Caco-2 (cell line): ENCODE results near the gene SVEP1. TPM values are rescaled to one million over a fixed set of nuclear protein-coding genes. Genes with fewer than 3 reads are reported as not detected.

ENCODE experiments used
- BruUV-seq: library from RNA; stranded (reverse); fragments of 400-500 nt; replicated peaks from 2 replicates; lab custom pipeline; 2021; lab: Mats Ljungman, UMichigan
- CTCF ChIA-PET: fragments of 300-600 bp; sonication (Branson Sonifier 250); formaldehyde crosslinking; loops from one replicate; lab custom pipeline; 2022; ENCODE audit warnings: antibody characterized with exemption; lab: Charles Lee
- POLR2A ChIA-PET: fragments of 300-600 bp; sonication (Branson Sonifier 250); formaldehyde crosslinking; loops from one replicate; lab custom pipeline; 2022; ENCODE audit warnings: antibody characterized with exemption; lab: Charles Lee
- DNase-seq, 2 experiments: peaks; one replicate each; pipeline versions ENCODE4 v3.0.0 to v3.0.0-alpha.2; 2020 to 2022
- H3K27me3 ChIP-seq: replicated peaks from 2 replicates; pipeline ENCODE4 v1.6.0; 2011; ENCODE audit warnings: low read length; ENCODE audit not compliant: control insufficient read depth, insufficient read depth
- H3K36me3 ChIP-seq: 2 replicates; pipeline ENCODE4 v1.5.1; 2011; ENCODE audit warnings: low read length; ENCODE audit not compliant: control insufficient read depth, insufficient read depth
- H3K4me1 ChIP-seq: fragments of 250-450 bp; sonication (Bioruptor Pico); 2 replicates; pipeline ENCODE4 v1.5.1; 2020; ENCODE audit warnings: mild to moderate bottlenecking
- H3K4me3 ChIP-seq: 2 replicates; pipeline ENCODE4 v1.5.1; 2011; ENCODE audit warnings: low read depth, mild to moderate bottlenecking, control low read depth, low read length
- H3K9me3 ChIP-seq: fragments of 250-450 bp; sonication (Bioruptor Pico); 2 replicates; pipeline ENCODE4 v1.5.1; 2020; ENCODE audit warnings: mild to moderate bottlenecking, moderate library complexity
- H3K27ac Mint-ChIP-seq: one replicate; pipeline ENCODE4 v1.8.0; 2022; ENCODE audit warnings: mixed read lengths; ENCODE audit not compliant: unreplicated experiment
- H3K27me3 Mint-ChIP-seq: one replicate; pipeline ENCODE4 v1.8.0; 2022; ENCODE audit warnings: mixed read lengths; ENCODE audit not compliant: insufficient read depth, unreplicated experiment
- H3K36me3 Mint-ChIP-seq: one replicate; pipeline ENCODE4 v1.8.0; 2022; ENCODE audit warnings: mild to moderate bottlenecking, mixed read lengths; ENCODE audit not compliant: insufficient read depth, unreplicated experiment
- H3K4me1 Mint-ChIP-seq: one replicate; pipeline ENCODE4 v1.8.0; 2022; ENCODE audit warnings: low read depth, mixed read lengths; ENCODE audit not compliant: unreplicated experiment
- H3K4me3 Mint-ChIP-seq: one replicate; pipeline ENCODE4 v1.8.0; 2022; ENCODE audit warnings: mild to moderate bottlenecking, moderate library complexity, mixed read lengths; ENCODE audit not compliant: unreplicated experiment
- H3K9me3 Mint-ChIP-seq: one replicate; pipeline ENCODE4 v1.8.0; 2022; ENCODE audit warnings: mixed read lengths; ENCODE audit not compliant: unreplicated experiment
- CTCF ChIP-seq, 2 experiments: fragments of 200-600 bp in 1 of 2; IDR thresholded peaks; 1 replicate in 1 of 2; 2 replicates in 1 of 2; pipeline versions ENCODE4 v1.5.1 to v1.8.0; 2011 to 2022; ENCODE audit warnings: antibody characterized with exemption in 1 of 2, control low read depth in 1 of 2, inconsistent platforms in 1 of 2, low read depth in 1 of 2, low read length in 1 of 2, mild to moderate bottlenecking in 1 of 2, moderate library complexity in 1 of 2; ENCODE audit not compliant: insufficient read depth in 1 of 2, severe bottlenecking in 1 of 2, unreplicated experiment in 1 of 2
- intact Hi-C: fragments of 100-400 bp; cut with micrococcal nuclease; formaldehyde crosslinking; loops from one replicate; pipeline ENCODE4 v1.10.0; 2022; ENCODE audit not compliant: unreplicated experiment
- total RNA-seq: library from RNA; stranded (reverse); gene quantifications from 2 replicates; pipeline ENCODE4 v1.2.3, GENCODE V29; 2022

Gene SVEP1
- total RNA-seq, 1 experiment from 2014 or later, result 2.9 TPM

- peaks cover 10% of the 10 kb centered on the region for H3K9me3 Mint-ChIP-seq
- CTCF ChIA-PET, result no interaction called here
- no peak for TF ChIP-seq CTCF (IDR thresholded peaks at IDR 0.05; ENCODE audit: insufficient read depth in 1 of 2, low read depth in 1 of 2, low read length in 1 of 2, severe bottlenecking in 1 of 2, unreplicated experiment in 1 of 2)
- H3K9me3 ChIP-seq, result no peaks in the 10 kb centered on the region
- no peaks in the 10 kb centered on the region for H3K4me1 ChIP-seq
- intact Hi-C loops, result no loop called here
- H3K4me3 Mint-ChIP-seq, result no peak overlapping the region
- no peak for DNase-seq
- BruUV-seq, result no TSS peak
- H3K27ac Mint-ChIP-seq, result no peak overlapping the region
- H3K27me3 ChIP-seq, result no peaks in the 10 kb centered on the region
- no peaks in the 10 kb centered on the region for H3K36me3 ChIP-seq
- POLR2A ChIA-PET, result no interaction called here
- H3K4me3 ChIP-seq, result no peak overlapping the region
- H3K4me1 Mint-ChIP-seq, result no peaks in the 10 kb centered on the region
- peaks cover 5% of the 10 kb centered on the region for H3K36me3 Mint-ChIP-seq
- peaks cover 7% of the 10 kb centered on the region for H3K27me3 Mint-ChIP-seq
Measured at GRCh38 chr9:110443866-110444220, 135.7 kb downstream of the SVEP1 start.

- Histone ChIP-seq H3K4me1 (no peaks in the 10 kb centered on the region), H3K27me3 (no peaks in the 10 kb centered on the region), H3K36me3 (no peaks in the 10 kb centered on the region), H3K4me3 (no peak overlapping the region), H3K9me3 (no peaks in the 10 kb centered on the region)
- peaks cover 5% of the 10 kb centered on the region for H3K27me3 Mint-ChIP-seq
- ChIA-PET CTCF (no interaction called here), POLR2A (no interaction called here)
- no peak for DNase-seq
- H3K4me1 Mint-ChIP-seq, result no peaks in the 10 kb centered on the region
- H3K9me3 Mint-ChIP-seq, result peaks cover 10% of the 10 kb centered on the region
- H3K4me3 Mint-ChIP-seq, result no peak overlapping the region
- no TSS peak for BruUV-seq
- H3K36me3 Mint-ChIP-seq, result peaks cover 5% of the 10 kb centered on the region
- no peak for TF ChIP-seq CTCF (IDR thresholded peaks at IDR 0.05; ENCODE audit: insufficient read depth in 1 of 2, low read depth in 1 of 2, low read length in 1 of 2, severe bottlenecking in 1 of 2, unreplicated experiment in 1 of 2)
- intact Hi-C loops, result no loop called here
- H3K27ac Mint-ChIP-seq, result no peak overlapping the region
Measured at GRCh38 chr9:110443146-110443865, 136.2 kb downstream of the SVEP1 start.

- intact Hi-C loops, result no loop called here
- no TSS peak for BruUV-seq
- CTCF ChIA-PET, result no interaction called here
Measured at GRCh38 chr9:110440796-110441195, 138.7 kb downstream of the SVEP1 start.

More at GRCh38 chr9:110440796-110441195, 138.7 kb downstream of the SVEP1 start:
- DNase-seq, result no peak
- Mint-ChIP-seq H3K4me3 (no peak overlapping the region), H3K27ac (no peak overlapping the region), H3K9me3 (peaks cover 2% of the 10 kb centered on the region), H3K36me3 (peaks cover 5% of the 10 kb centered on the region), H3K4me1 (no peaks in the 10 kb centered on the region), H3K27me3 (peaks cover 5% of the 10 kb centered on the region)
- no peaks in the 10 kb centered on the region for H3K9me3 ChIP-seq
- H3K27me3 ChIP-seq, result no peaks in the 10 kb centered on the region
- H3K36me3 ChIP-seq, result no peaks in the 10 kb centered on the region
- H3K4me3 ChIP-seq, result no peak overlapping the region
- POLR2A ChIA-PET, result no interaction called here
- no peaks in the 10 kb centered on the region for H3K4me1 ChIP-seq
- no peak for TF ChIP-seq CTCF (IDR thresholded peaks at IDR 0.05; ENCODE audit: insufficient read depth in 1 of 2, low read depth in 1 of 2, low read length in 1 of 2, severe bottlenecking in 1 of 2, unreplicated experiment in 1 of 2)
